ENCODE results near the gene CACNA1C. TPM values are rescaled to one million over a fixed set of nuclear protein-coding genes. Genes with fewer than 3 reads are reported as not detected.

CACNA1C gene
- total and polyA plus RNA-seq, 8 donors, result 0.31 to 55.8 (median 7.2) TPM

GRCh38 chr12:2291947-2292346, 239.2 kb downstream of the CACNA1C start:
- intact Hi-C loops (cut with DNase I; ENCODE audit: low total_unique reads), result no loop called here
- H3K27ac ChIP-seq, result peak overlapping the region in 2 of 5 donors; percentile 20 to 46
- WGBS, 5 donors, result 69 to 80% (median 78%) methylated on average over 3 of the region's 3 CpGs

GRCh38 chr12:2292560-2292959, 239.8 kb downstream of the CACNA1C start:
- intact Hi-C loops (cut with DNase I; ENCODE audit: low total_unique reads), result no loop called here
- peak overlapping the region in 2 of 5 donors; percentile 20 to 46 for H3K27ac ChIP-seq
- TF ChIP-seq CTCF (IDR thresholded peaks at IDR 0.05) (no peak), POLR2AphosphoS5 (IDR thresholded peaks at IDR 0.05) (no peak), POLR2A (IDR thresholded peaks at IDR 0.05) (no peak), EP300 (IDR thresholded peaks at IDR 0.05) (no peak)

More at GRCh38 chr12:2291947-2292346, 239.2 kb downstream of the CACNA1C start:
- DNase-seq, result no peak
- no peak overlapping the region for H3K4me3 ChIP-seq
- no peaks in the 10 kb centered on the region for H3K36me3 ChIP-seq
- no peaks in the 10 kb centered on the region for H3K9me3 ChIP-seq
- H3K4me1 ChIP-seq, result peaks cover 0 to 48% (median 20%) of the 10 kb centered on the region in 4 donors
- no peaks in the 10 kb centered on the region for H3K27me3 ChIP-seq
- TF ChIP-seq POLR2A (IDR thresholded peaks at IDR 0.05) (no peak), POLR2AphosphoS5 (IDR thresholded peaks at IDR 0.05) (no peak), EP300 (IDR thresholded peaks at IDR 0.05) (no peak), CTCF (IDR thresholded peaks at IDR 0.05) (no peak)

GRCh38 chr12:2294651-2295475, 242.1 kb downstream of the CACNA1C start:
- 60 to 69% (median 63%) methylated on average over 14 to 20 of the region's 20 CpGs for WGBS, 5 donors
- TF ChIP-seq POLR2AphosphoS5 (IDR thresholded peaks at IDR 0.05) (no peak), CTCF (IDR thresholded peaks at IDR 0.05) (no peak), EP300 (IDR thresholded peaks at IDR 0.05) (no peak), POLR2A (IDR thresholded peaks at IDR 0.05) (no peak)
- H3K9me3 ChIP-seq, result no peaks in the 10 kb centered on the region
- no peaks in the 10 kb centered on the region for H3K27me3 ChIP-seq
- H3K4me3 ChIP-seq, result no peak overlapping the region
- H3K36me3 ChIP-seq, result no peaks in the 10 kb centered on the region
- intact Hi-C loops (cut with DNase I; ENCODE audit: low total_unique reads), result no loop called here
- peaks cover 0 to 29% (median 7%) of the 10 kb centered on the region in 4 donors for H3K4me1 ChIP-seq
- DNase-seq, result no peak
- peak overlapping the region in 2 of 5 donors; percentile 27 to 44 for H3K27ac ChIP-seq

More at GRCh38 chr12:2292560-2292959, 239.8 kb downstream of the CACNA1C start:
- 68 to 87% (median 73%) methylated on average over 6 of the region's 6 CpGs for WGBS, 5 donors
- no peak for DNase-seq
- Histone ChIP-seq H3K4me1 (peaks cover 0 to 41% (median 17%) of the 10 kb centered on the region in 4 donors), H3K36me3 (no peaks in the 10 kb centered on the region), H3K9me3 (no peaks in the 10 kb centered on the region), H3K4me3 (no peak overlapping the region), H3K27me3 (no peaks in the 10 kb centered on the region)

- Histone ChIP-seq H3K4me1 (peaks cover 0 to 34% (median 8%) of the 10 kb centered on the region in 4 donors), H3K27ac (no peak overlapping the region), H3K9me3 (no peaks in the 10 kb centered on the region), H3K36me3 (no peaks in the 10 kb centered on the region), H3K27me3 (no peaks in the 10 kb centered on the region), H3K4me3 (no peak overlapping the region)
- WGBS, 5 donors, result 35 to 51% (median 42%) methylated on average over 3 of the region's 3 CpGs
- DNase-seq, result no peak
- TF ChIP-seq CTCF (IDR thresholded peaks at IDR 0.05), result no peak
- TF ChIP-seq EP300 (IDR thresholded peaks at IDR 0.05), result no peak
- no peak for TF ChIP-seq POLR2A (IDR thresholded peaks at IDR 0.05)
- TF ChIP-seq POLR2AphosphoS5 (IDR thresholded peaks at IDR 0.05), result peak in 1 of 3 donors; percentile 23
- intact Hi-C loops (cut with DNase I; ENCODE audit: low total_unique reads), result no loop called here
Measured at GRCh38 chr12:2295941-2296461, 243.2 kb downstream of the CACNA1C start.
